NCI-H1092 (cell line): ENCODE measurements around the gene SAMD4A.

Source experiments
- DNase-seq: peaks from one replicate; lab custom pipeline; 2025; lab: John Stamatoyannopoulos, UW

SAMD4A gene

DNA sequence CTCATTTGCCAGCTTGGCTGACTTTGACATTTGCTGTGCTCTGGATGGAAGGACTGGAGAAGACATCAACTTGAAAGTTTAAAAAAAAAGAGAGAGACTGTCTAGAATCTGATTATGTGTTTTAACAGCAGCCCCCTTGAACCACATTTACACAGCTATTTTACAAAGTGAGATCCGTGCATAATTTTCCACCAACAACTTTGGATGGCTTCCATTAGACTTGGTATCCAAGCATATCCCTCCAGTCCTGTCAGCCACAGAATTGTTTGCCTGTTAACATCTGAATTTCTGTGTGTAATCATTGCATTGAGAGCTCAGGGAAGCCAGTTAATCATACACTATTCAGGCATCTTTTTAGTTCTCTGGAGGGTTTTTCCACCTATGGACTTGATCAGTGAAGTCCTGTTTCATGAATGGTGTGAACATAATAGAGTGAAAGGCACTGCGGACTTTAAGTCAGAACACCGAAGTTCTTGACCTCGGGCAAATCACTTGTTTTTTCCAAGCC lies 93.7 kb downstream of the SAMD4A start:
- DNase-seq: no peak

- DNase-seq: no peak
Observed at GRCh38 chr14:54662491-54663133, 95.7 kb downstream of the SAMD4A start.

GRCh38 chr14:54664961-54665360 lies 98.0 kb downstream of the SAMD4A start:
- DNase-seq: no peak

DNA sequence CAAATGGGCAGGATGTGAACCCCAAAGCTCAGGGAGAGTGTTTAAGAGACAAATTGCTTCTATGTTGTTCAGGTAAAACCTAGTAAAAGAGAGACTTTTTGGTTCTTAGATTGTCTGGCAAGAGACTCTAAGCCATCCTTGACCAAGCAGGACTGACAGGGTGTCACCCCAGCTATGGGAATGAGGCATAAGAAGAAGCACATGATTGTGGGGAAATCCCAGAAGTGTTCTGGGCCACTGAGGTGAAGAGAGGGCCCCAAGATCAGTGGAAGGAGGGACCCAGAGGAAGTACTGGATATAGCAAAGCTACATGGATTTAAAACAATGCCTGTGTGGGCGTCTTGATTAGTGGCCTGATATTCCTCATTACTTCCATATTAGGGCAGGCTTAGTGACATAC lies 99.0 kb downstream of the SAMD4A start:
- no peak for DNase-seq

- no peak for DNase-seq
Observed at GRCh38 chr14:54667026-54667744, 100.3 kb downstream of the SAMD4A start.

DNA sequence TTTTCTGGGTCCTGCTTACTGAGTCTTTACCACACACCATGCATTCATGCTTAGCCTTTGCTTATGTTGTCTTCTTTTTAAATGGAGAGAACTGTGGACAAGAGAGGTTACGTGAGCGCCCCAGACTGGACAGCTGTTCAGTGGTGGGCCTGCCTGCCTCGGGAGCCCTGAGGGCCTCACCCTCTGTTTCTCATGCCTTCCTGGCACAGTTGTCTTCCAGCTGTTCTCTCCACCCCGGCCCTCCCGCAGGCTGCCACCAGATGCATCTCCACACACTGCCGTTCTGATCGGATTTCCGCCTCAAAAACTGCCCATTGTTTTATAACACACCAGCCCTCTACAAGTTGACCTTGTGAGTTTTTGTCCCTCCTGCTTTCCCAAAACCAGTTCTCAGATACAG lies 100.8 kb downstream of the SAMD4A start:
- no peak for DNase-seq

- no peak for DNase-seq
Observed at GRCh38 chr14:54669721-54670561, 103.0 kb downstream of the SAMD4A start.

DNA sequence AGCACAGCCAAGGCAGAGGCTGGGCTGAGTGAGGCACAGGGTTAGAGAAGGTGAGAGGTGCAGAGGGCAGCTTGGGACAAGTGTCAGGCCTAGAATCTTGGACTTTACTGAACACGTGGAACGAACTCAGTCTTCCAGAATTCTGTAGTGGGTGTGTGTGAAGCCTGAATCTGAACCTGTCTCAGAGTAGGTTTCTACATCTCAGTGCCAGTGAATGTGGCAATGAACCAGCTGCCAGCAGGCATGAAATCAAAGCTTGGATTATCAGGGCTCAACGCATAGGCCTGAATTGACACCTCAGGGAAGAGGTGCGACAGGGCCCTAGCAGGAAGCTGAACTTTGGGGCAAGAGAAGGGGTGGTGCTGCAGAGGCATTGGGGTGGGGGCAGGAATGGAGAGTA lies 104.6 kb downstream of the SAMD4A start:
- no peak for DNase-seq

DNA sequence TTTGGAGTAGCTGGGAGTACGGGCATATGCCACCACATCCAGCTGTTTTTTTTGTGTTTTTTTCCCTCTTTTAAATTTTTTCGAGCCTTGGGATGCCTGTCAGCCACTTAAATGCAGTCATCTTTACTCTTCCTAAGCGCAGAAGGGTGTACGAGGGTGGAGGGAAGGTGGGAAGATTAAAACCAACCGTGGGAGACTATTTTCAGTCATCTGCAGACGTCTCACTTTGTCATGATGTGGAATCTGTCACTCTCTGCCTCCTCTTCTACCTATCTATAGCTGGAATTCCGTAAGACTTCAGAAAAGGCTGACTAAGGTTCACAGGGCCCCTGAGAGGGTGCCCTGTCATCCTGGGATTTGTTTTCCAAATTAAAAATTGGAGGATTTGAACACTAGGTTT lies 105.3 kb downstream of the SAMD4A start:
- DNase-seq: no peak

GRCh38 chr14:54672688-54673087 lies 105.8 kb downstream of the SAMD4A start:
- DNase-seq: no peak

- no peak for DNase-seq
Observed at GRCh38 chr14:54673193-54674045, 106.5 kb downstream of the SAMD4A start.

DNA sequence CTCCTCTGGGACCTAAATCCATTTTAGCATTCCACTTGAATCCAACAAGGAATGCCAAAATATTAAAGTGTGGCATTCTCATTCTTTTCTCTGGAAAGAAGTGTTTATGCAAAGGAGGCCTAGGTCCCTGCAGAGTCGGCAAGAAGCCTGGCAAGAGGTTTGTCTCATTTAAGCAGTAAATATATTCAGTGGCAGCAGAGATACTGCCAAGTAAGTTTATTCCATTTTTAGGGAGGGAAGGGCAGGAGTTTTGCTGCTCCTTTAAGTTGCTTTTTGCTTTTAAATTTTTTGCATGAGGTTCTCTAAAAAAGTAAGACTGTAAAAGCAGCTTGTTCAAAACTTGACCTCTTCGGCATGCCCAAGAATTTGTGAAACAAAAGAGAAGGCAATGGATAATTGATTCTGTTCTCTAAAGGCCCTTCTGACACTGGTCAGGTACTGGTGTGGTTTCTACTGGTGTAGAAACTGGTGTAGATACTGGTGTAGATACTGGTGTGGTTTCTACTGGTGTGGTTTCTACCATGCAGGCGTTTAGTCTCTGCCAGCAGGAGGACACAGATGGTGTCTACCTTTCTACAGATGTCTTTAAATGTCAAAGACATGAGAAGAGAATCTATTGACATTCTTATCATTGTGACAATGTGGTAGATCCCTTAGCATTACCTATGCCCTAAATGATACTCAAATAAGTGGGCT lies 107.3 kb downstream of the SAMD4A start:
- DNase-seq: no peak

- DNase-seq: no peak
Observed at GRCh38 chr14:54675236-54676128, 108.6 kb downstream of the SAMD4A start.

- no peak for DNase-seq
Observed at GRCh38 chr14:54676812-54677708, 110.1 kb downstream of the SAMD4A start.

DNA sequence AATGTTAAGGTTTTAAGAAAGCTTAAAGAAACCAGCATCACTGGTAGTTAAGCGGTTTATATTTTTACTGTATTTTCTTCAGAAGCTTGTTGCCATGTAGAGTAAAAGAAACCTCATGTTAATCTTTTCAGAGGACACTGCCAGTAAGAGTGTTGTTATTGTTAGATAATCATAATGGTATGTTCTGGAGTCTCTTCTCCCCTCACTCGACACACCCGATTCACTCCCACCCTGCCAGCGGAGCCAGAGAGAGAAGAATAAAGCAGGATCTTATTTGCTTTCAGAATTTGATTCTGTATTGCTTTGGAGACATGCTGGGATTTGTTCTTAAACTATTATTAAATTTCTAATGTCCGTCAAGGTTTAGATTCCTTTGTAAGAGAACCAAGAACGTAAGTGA lies 113.7 kb downstream of the SAMD4A start:
- no peak for DNase-seq

DNA sequence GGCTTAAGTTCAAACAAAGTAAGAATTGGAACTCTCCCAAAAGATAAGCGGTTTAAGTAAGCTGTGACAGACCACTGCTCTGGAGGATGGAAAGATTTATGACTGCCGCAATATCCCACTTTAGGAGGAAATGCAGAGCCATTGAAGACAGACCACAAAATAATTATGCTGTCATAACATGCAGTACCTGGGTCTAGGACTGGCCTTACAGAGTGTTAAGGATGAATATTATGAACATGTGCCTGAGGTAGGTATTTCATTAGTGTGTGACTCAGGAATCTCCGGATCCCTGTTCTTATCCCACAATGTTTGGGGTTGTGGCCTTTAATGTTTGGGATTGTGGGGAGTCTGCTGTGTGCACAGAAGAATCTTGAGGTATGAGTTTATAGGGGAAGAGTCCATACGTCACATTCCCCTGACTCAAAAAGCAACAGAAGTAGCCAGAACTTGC lies 114.9 kb downstream of the SAMD4A start:
- DNase-seq: no peak

DNA sequence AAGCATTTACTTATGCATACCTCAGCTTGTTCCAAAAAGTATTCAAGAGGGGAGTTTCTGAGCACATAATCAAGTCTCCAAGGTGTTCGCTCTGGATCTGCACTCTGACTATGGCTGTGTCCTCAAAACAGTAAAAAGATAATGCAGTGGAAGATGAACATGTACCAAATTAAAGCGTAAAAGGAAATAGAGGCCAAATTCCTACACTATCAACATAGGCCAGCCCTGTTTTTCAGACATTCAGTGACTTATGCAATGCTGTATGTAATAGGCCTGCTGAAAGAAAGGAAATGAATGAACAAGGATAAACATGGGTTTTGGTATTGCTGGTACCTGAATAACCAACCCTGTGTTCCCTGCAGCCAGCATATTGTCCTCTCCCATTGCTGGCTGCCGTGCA lies 115.7 kb downstream of the SAMD4A start:
- no peak for DNase-seq

DNA sequence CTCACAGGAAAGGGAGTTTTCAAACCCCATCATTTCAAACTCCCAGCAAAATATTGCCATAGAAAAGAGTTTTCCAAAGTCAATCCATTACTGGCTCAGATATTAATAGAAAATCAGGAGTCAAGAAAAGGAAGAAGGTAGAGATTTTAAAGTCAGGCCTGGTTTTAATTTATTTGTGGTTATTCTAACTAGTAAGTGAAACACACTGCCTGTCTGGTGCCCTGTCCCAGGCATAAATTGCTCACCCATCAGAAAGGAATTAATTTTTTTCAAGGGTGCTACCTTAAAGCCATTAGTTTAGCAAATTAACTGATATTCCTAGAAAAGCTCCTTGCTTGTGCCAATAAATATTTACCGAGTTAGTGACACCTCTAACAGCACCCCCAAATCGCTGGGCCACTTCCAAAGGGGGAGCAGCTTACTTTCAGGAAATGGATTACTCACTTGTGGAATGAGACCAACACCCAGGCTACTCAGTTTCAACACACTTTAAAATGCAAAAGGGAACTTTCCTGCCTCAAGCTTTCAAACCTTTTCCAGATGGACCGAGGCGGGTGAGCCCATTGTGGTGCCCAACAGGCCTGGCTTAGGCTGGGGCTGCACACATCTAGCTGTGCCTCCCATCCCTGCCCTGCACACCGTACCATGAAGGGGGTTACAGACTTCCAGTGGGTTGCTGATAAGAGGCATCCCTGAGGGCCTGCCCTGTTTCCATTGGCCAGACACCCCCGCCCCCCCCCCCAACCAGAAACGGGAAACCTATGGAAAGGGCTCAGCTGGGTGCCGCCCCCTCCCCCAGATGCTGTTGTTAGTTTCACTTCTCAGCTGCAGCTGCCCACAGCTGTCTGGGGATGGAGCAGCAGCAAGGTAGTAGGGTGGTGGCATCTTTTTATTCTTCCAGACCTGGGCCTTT lies 117.2 kb downstream of the SAMD4A start:
- DNase-seq: no peak
